ENCODE results near the gene AP2M1.

DNA sequence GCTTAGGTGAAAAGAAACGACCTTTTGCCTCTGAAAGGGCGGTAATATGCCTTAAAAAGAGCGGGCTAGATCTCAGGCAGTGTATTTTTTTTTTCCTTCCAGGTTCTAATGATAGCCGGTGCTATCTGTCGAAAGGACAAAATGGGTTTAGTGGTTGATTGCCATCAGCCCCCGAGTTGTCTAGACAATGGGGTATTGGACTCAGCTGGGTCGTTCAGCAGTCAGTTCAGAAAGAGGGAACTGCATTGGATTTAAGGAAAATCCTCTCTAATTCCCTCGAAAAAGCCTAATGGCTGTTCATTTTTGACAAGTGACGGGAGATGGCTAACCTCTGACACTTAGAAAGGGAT lies 38.8 kb upstream of the AP2M1 start:
- TF ChIP-seq, protein P1, sequence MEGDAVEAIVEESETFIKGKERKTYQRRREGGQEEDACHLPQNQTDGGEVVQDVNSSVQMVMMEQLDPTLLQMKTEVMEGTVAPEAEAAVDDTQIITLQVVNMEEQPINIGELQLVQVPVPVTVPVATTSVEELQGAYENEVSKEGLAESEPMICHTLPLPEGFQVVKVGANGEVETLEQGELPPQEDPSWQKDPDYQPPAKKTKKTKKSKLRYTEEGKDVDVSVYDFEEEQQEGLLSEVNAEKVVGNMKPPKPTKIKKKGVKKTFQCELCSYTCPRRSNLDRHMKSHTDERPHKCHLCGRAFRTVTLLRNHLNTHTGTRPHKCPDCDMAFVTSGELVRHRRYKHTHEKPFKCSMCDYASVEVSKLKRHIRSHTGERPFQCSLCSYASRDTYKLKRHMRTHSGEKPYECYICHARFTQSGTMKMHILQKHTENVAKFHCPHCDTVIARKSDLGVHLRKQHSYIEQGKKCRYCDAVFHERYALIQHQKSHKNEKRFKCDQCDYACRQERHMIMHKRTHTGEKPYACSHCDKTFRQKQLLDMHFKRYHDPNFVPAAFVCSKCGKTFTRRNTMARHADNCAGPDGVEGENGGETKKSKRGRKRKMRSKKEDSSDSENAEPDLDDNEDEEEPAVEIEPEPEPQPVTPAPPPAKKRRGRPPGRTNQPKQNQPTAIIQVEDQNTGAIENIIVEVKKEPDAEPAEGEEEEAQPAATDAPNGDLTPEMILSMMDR (IDR thresholded peaks at IDR 0.05; ENCODE audit: poor library complexity, severe bottlenecking) = no peak
- TF ChIP-seq POLR2AphosphoS5 (IDR thresholded peaks at IDR 0.05) (no peak), SMC3 (conservative IDR thresholded peaks at IDR 0.05; ENCODE audit: poor library complexity) (no peak), TAF1 (IDR thresholded peaks at IDR 0.05; ENCODE audit: low read depth) (no peak), EP300 (conservative IDR thresholded peaks at IDR 0.05; ENCODE audit: poor library complexity, severe bottlenecking) (no peak)
- TF ChIP-seq, protein P2, sequence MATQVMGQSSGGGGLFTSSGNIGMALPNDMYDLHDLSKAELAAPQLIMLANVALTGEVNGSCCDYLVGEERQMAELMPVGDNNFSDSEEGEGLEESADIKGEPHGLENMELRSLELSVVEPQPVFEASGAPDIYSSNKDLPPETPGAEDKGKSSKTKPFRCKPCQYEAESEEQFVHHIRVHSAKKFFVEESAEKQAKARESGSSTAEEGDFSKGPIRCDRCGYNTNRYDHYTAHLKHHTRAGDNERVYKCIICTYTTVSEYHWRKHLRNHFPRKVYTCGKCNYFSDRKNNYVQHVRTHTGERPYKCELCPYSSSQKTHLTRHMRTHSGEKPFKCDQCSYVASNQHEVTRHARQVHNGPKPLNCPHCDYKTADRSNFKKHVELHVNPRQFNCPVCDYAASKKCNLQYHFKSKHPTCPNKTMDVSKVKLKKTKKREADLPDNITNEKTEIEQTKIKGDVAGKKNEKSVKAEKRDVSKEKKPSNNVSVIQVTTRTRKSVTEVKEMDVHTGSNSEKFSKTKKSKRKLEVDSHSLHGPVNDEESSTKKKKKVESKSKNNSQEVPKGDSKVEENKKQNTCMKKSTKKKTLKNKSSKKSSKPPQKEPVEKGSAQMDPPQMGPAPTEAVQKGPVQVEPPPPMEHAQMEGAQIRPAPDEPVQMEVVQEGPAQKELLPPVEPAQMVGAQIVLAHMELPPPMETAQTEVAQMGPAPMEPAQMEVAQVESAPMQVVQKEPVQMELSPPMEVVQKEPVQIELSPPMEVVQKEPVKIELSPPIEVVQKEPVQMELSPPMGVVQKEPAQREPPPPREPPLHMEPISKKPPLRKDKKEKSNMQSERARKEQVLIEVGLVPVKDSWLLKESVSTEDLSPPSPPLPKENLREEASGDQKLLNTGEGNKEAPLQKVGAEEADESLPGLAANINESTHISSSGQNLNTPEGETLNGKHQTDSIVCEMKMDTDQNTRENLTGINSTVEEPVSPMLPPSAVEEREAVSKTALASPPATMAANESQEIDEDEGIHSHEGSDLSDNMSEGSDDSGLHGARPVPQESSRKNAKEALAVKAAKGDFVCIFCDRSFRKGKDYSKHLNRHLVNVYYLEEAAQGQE (IDR thresholded peaks at IDR 0.05; ENCODE audit: borderline replicate concordance) = no peak
